ENCODE data around the gene PRKCE.

The PRKCE gene

GRCh38 chr2:45761635-45762034, 110.2 kb downstream of the PRKCE start:
- no peak for DNase-seq

GRCh38 chr2:45763255-45763654, 111.8 kb downstream of the PRKCE start:
- DNase-seq, result no peak

- no peak for DNase-seq
Observed at GRCh38 chr2:45763797-45764196, 112.3 kb downstream of the PRKCE start.

GRCh38 chr2:45765007-45765727, 113.7 kb downstream of the PRKCE start:
- no peak for DNase-seq

- no peak for DNase-seq
Observed at GRCh38 chr2:45765728-45766254, 114.3 kb downstream of the PRKCE start.

GRCh38 chr2:45768208-45768607, 116.7 kb downstream of the PRKCE start:
- no peak for DNase-seq

GRCh38 chr2:45769056-45769455, 117.6 kb downstream of the PRKCE start:
- no peak for DNase-seq

- DNase-seq, result no peak
Observed at GRCh38 chr2:45769854-45770576, 118.5 kb downstream of the PRKCE start.

GRCh38 chr2:45770811-45771210, 119.3 kb downstream of the PRKCE start:
- DNase-seq, result no peak

- peak; percentile 90 for DNase-seq
Observed at GRCh38 chr2:45771261-45771660, 119.8 kb downstream of the PRKCE start.

GRCh38 chr2:45772038-45772437, 120.6 kb downstream of the PRKCE start:
- no peak for DNase-seq

- DNase-seq, result no peak
Observed at GRCh38 chr2:45773909-45774308, 122.4 kb downstream of the PRKCE start.

- no peak for DNase-seq
Observed at GRCh38 chr2:45774688-45775244, 123.3 kb downstream of the PRKCE start.

- no peak for DNase-seq
Observed at GRCh38 chr2:45776160-45776955, 124.9 kb downstream of the PRKCE start.

- no peak for DNase-seq
Observed at GRCh38 chr2:45777996-45778719, 126.7 kb downstream of the PRKCE start.

GRCh38 chr2:45778720-45779171, 127.3 kb downstream of the PRKCE start:
- no peak for DNase-seq

- DNase-seq, result no peak
Observed at GRCh38 chr2:45780541-45781463, 129.3 kb downstream of the PRKCE start.

GRCh38 chr2:45781464-45781811, 130.0 kb downstream of the PRKCE start:
- DNase-seq, result no peak

- DNase-seq, result no peak
Observed at GRCh38 chr2:45782436-45782835, 131.0 kb downstream of the PRKCE start.

- DNase-seq, result no peak
Observed at GRCh38 chr2:45782986-45783385, 131.5 kb downstream of the PRKCE start.
